UCSD-AML1 (cell line): ENCODE measurements around the gene PCGF2.

Experiments used
- DNase-seq: peaks from one replicate; lab custom pipeline; 2025; ENCODE audit not compliant: unreplicated experiment; lab: John Stamatoyannopoulos, UW

Gene PCGF2

GRCh38 chr17:38704606-38705522, 43.3 kb downstream of the PCGF2 start, which contains the start of gene MLLT6:
Gene MLLT6 (plus strand): TSS chr17:38705273. CDS start chr17:38705633, 360 bp downstream.
- peak; percentile 66 for DNase-seq

- DNase-seq: peak; percentile 79
These were observed 44.2 kb downstream of the PCGF2 start for GRCh38 chr17:38703742-38704605.

- peak; percentile 58 for DNase-seq
These were observed 45.0 kb downstream of the PCGF2 start for GRCh38 chr17:38702916-38703741.

- DNase-seq: peak; percentile 89
These were observed 45.8 kb downstream of the PCGF2 start for GRCh38 chr17:38702166-38702915.

- DNase-seq: peak; percentile 75
These were observed 46.5 kb downstream of the PCGF2 start for GRCh38 chr17:38701504-38702165.

- no peak for DNase-seq
These were observed 49.4 kb downstream of the PCGF2 start for GRCh38 chr17:38698760-38699159.

GRCh38 chr17:38697061-38697820, 50.9 kb downstream of the PCGF2 start:
- DNase-seq: no peak

- no peak for DNase-seq
These were observed 54.3 kb downstream of the PCGF2 start for GRCh38 chr17:38693700-38694329.

- no peak for DNase-seq
These were observed 57.0 kb downstream of the PCGF2 start for GRCh38 chr17:38691154-38691553.

GRCh38 chr17:38690386-38690785, 57.8 kb downstream of the PCGF2 start:
- DNase-seq: no peak

GRCh38 chr17:38687286-38687685, 60.9 kb downstream of the PCGF2 start:
- no peak for DNase-seq

- DNase-seq: peak; percentile 46
These were observed 62.6 kb downstream of the PCGF2 start for GRCh38 chr17:38685491-38685890.
